OCI-LY3 (cell line): ENCODE results near the gene MAK.
"Not testable (repeated sequence)": the region's sequence is repeated elsewhere in the genome, so short reads cannot be mapped to it uniquely, and the experiment has no call there.

Experiments used
- H2AFZ ChIP-seq: fragments of 200-600, 300-600 bp; shearing (Covaris generic); 2 replicates; pipeline ENCODE4 v1.6.0; 2014; ENCODE audit warnings: antibody characterized with exemption, low read depth, low read length
- H3K27ac ChIP-seq: fragments of 200-600, 300-600 bp; sonication (generic); 2 replicates; pipeline ENCODE4 v1.5.1; 2014; ENCODE audit warnings: mild to moderate bottlenecking, low read length, moderate library complexity, mixed read lengths
- H3K27me3 ChIP-seq: fragments of 200-600, 300-600 bp; sonication (generic); 2 replicates; pipeline ENCODE4 v1.6.1; 2014; ENCODE audit warnings: low read depth, low read length, mixed read lengths
- H3K36me3 ChIP-seq: fragments of 200-600, 300-600 bp; sonication (generic); replicated peaks from 2 replicates; pipeline ENCODE3; 2014; ENCODE audit warnings: low read depth, low read length, mixed read lengths
- H3K4me1 ChIP-seq: fragments of 300-600, 200-600 bp; sonication (generic); 2 replicates; pipeline ENCODE4 v1.6.1; 2014; ENCODE audit warnings: low read length, mixed read lengths
- H3K4me2 ChIP-seq: fragments of 200-600, 300-600 bp; sonication (generic); 2 replicates; pipeline ENCODE4 v1.6.1; 2014; ENCODE audit warnings: low read length, mixed read lengths
- H3K4me3 ChIP-seq: fragments of 300-600, 200-600 bp; sonication (generic); 2 replicates; pipeline ENCODE4 v1.5.1; 2014; ENCODE audit warnings: antibody characterized with exemption, mild to moderate bottlenecking, low read length, moderate library complexity
- H3K79me2 ChIP-seq: fragments of 300-600, 200-600 bp; shearing (Covaris generic); 2 replicates; pipeline ENCODE4 v1.6.1; 2014; ENCODE audit warnings: mild to moderate bottlenecking, low read length, mixed read lengths
- H3K9ac ChIP-seq: fragments of 300-600, 200-600 bp; shearing (Covaris generic); 2 replicates; pipeline ENCODE4 v1.6.0; 2014; ENCODE audit warnings: mild to moderate bottlenecking, low read length, moderate library complexity
- H3K9me3 ChIP-seq: fragments of 200-600, 300-600 bp; shearing (Covaris generic); 2 replicates; pipeline ENCODE4 v1.6.1; 2014; ENCODE audit warnings: low read length, mixed read lengths; ENCODE audit not compliant: insufficient read depth
- H4K20me1 ChIP-seq: fragments of 200-600, 300-600 bp; sonication (generic); 2 replicates; pipeline ENCODE4 v1.6.1; 2016; ENCODE audit warnings: low read length, mixed read lengths; ENCODE audit not compliant: insufficient read depth
- CTCF ChIP-seq: fragments of 200-600, 300-600 bp; sonication (generic); IDR thresholded peaks from 2 replicates; pipeline ENCODE4 v1.5.1; 2014; ENCODE audit warnings: antibody characterized with exemption, low read length, low read depth
- EZH2phosphoT487 ChIP-seq: fragments of 200-600 bp; shearing (Covaris generic); IDR thresholded peaks from 2 replicates; pipeline ENCODE4 v1.6.1; 2018; ENCODE audit warnings: antibody characterized with exemption, mixed run types, low read depth

The MAK gene

DNA sequence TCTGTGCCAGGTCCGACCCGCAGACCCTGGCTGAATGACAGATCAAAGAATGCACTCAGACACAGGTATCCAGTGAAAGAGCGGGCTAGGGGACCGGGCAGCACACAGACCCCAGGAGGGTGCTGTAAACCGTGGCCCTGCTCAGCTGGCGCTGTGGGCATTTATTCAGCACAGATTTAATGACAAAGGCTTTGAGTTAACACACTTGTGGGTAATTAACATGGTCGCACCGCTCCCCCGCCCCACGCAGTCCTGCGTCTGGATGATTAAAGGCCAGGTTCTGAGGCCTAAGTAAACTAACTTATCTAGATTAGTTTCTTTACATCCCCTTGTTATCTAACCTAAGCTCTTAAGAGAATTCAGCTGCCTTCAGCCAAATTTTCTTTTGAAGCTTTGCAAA is 3.5 kb downstream of the MAK start:
- Histone ChIP-seq H4K20me1 (no peaks in the 10 kb centered on the region), H3K4me3 (no peak overlapping the region), H3K27ac (no peak overlapping the region), H3K27me3 (peaks cover 19% of the 10 kb centered on the region), H3K4me2 (no peak overlapping the region), H3K9ac (no peak overlapping the region), H3K4me1 (peaks cover 7% of the 10 kb centered on the region), H3K79me2 (no peaks in the 10 kb centered on the region), H3K9me3 (no peaks in the 10 kb centered on the region), H2AFZ (no peak overlapping the region), H3K36me3 (no peaks in the 10 kb centered on the region)
- TF ChIP-seq CTCF (no peak), EZH2phosphoT487 (no peak)

GRCh38 chr6:10831609-10832008 is 6.7 kb downstream of the MAK start:
- H3K4me2 ChIP-seq, result no peak overlapping the region
- H3K27ac ChIP-seq, result no peak overlapping the region
- TF ChIP-seq CTCF (no peak), EZH2phosphoT487 (no peak)

GRCh38 chr6:10824819-10825218 is 13.5 kb downstream of the MAK start:
- no peaks in the 10 kb centered on the region for H3K27me3 ChIP-seq
- H3K27ac ChIP-seq, result no peak overlapping the region
- H3K4me2 ChIP-seq, result no peak overlapping the region
- no peaks in the 10 kb centered on the region for H3K9me3 ChIP-seq
- H4K20me1 ChIP-seq, result no peaks in the 10 kb centered on the region
- TF ChIP-seq CTCF, result no peak
- no peak for TF ChIP-seq EZH2phosphoT487
- no peak overlapping the region for H3K4me3 ChIP-seq
- H3K36me3 ChIP-seq, result no peaks in the 10 kb centered on the region
- H3K9ac ChIP-seq, result no peak overlapping the region
- H3K4me1 ChIP-seq, result no peaks in the 10 kb centered on the region
- H2AFZ ChIP-seq, result no peak overlapping the region
- no peaks in the 10 kb centered on the region for H3K79me2 ChIP-seq

More at GRCh38 chr6:10831609-10832008, 6.7 kb downstream of the MAK start:
- Histone ChIP-seq H3K9ac (no peak overlapping the region), H2AFZ (no peak overlapping the region), H3K27me3 (peaks cover 9% of the 10 kb centered on the region), H4K20me1 (no peaks in the 10 kb centered on the region), H3K4me3 (no peak overlapping the region), H3K79me2 (no peaks in the 10 kb centered on the region), H3K36me3 (no peaks in the 10 kb centered on the region), H3K9me3 (no peaks in the 10 kb centered on the region), H3K4me1 (no peaks in the 10 kb centered on the region)

- Histone ChIP-seq H3K36me3 (no peaks in the 10 kb centered on the region), H3K27me3 (no peaks in the 10 kb centered on the region), H3K4me1 (no peaks in the 10 kb centered on the region), H3K9me3 (no peaks in the 10 kb centered on the region), H3K27ac (no peak overlapping the region), H2AFZ (no peak overlapping the region), H3K4me2 (no peak overlapping the region), H4K20me1 (no peaks in the 10 kb centered on the region), H3K79me2 (no peaks in the 10 kb centered on the region), H3K4me3 (no peak overlapping the region), H3K9ac (no peak overlapping the region)
- no peak for TF ChIP-seq CTCF
- TF ChIP-seq EZH2phosphoT487, result no peak
These were observed 14.0 kb downstream of the MAK start for GRCh38 chr6:10824297-10824696.

GRCh38 chr6:10814176-10814575 is 24.2 kb downstream of the MAK start:
- H3K4me2 ChIP-seq, H2AFZ ChIP-seq, H3K79me2 ChIP-seq, H4K20me1 ChIP-seq, H3K27ac ChIP-seq, H3K9ac ChIP-seq, H3K4me1 ChIP-seq, H3K36me3 ChIP-seq, H3K4me3 ChIP-seq, H3K9me3 ChIP-seq, H3K27me3 ChIP-seq: not testable (repeated sequence)
